HEK293T (cell line): ENCODE measurements around the gene AMOT.

Experiments used
- CTCF ChIA-PET: fragments of 350-600 bp; formaldehyde crosslinking; extraction: SDS; loops from one replicate; lab custom pipeline; 2021; ENCODE audit warnings: antibody characterized with exemption, inconsistent platforms; lab: Yijun Ruan, JAX
- POLR2A ChIA-PET: fragments of 350-600 bp; formaldehyde crosslinking; extraction: SDS; loops from one replicate; lab custom pipeline; 2020; ENCODE audit warnings: antibody characterized with exemption, inconsistent platforms; lab: Yijun Ruan, JAX
- DNase-seq: peaks from one replicate; pipeline ENCODE4 v3.0.0; 2012; ENCODE audit warnings: mixed read lengths; ENCODE audit errors: extremely low spot score
- ARNT ChIP-seq: fragments of 450-650 bp; IDR thresholded peaks from 2 replicates; pipeline ENCODE4 v1.6.1; 2017; ENCODE audit warnings: mild to moderate bottlenecking
- BHLHE40 ChIP-seq: fragments of 450-650 bp; IDR thresholded peaks from 2 replicates; pipeline ENCODE4 v1.6.1; 2016; ENCODE audit warnings: mild to moderate bottlenecking, moderate library complexity, borderline replicate concordance
- CTBP1 ChIP-seq: fragments of 450-650 bp; IDR thresholded peaks from 2 replicates; pipeline ENCODE4 v1.6.1; 2016; ENCODE audit warnings: borderline replicate concordance
- ELF4 ChIP-seq: fragments of 450-650 bp; IDR thresholded peaks from 2 replicates; pipeline ENCODE4 v1.6.1; 2017; ENCODE audit warnings: antibody characterized with exemption
- FOXA1 ChIP-seq: fragments of 450-650 bp; IDR thresholded peaks from 2 replicates; pipeline ENCODE4 v1.6.1; 2016; ENCODE audit warnings: mild to moderate bottlenecking
- FOXK2 ChIP-seq: fragments of 450-650 bp; IDR thresholded peaks from 2 replicates; pipeline ENCODE4 v1.6.1; 2016; ENCODE audit warnings: mild to moderate bottlenecking
- FOXM1 ChIP-seq: fragments of 450-650 bp; IDR thresholded peaks from 2 replicates; pipeline ENCODE4 v1.6.1; 2017; ENCODE audit warnings: mild to moderate bottlenecking, borderline replicate concordance
- HDGF ChIP-seq: fragments of 450-650 bp; IDR thresholded peaks from 2 replicates; pipeline ENCODE4 v1.6.1; 2017; ENCODE audit warnings: antibody characterized with exemption, borderline replicate concordance
- L3MBTL2 ChIP-seq: fragments of 450-650 bp; conservative IDR thresholded peaks from 2 replicates; pipeline ENCODE4 v1.6.1; 2016; ENCODE audit warnings: mild to moderate bottlenecking
- LEF1 ChIP-seq: fragments of 450-650 bp; IDR thresholded peaks from 2 replicates; pipeline ENCODE4 v1.6.1; 2017; ENCODE audit warnings: mild to moderate bottlenecking, borderline replicate concordance
- NFRKB ChIP-seq: fragments of 450-650 bp; IDR thresholded peaks from 2 replicates; pipeline ENCODE4 v1.6.1; 2016; ENCODE audit warnings: mild to moderate bottlenecking, moderate library complexity
- PKNOX1 ChIP-seq: fragments of 450-650 bp; IDR thresholded peaks from 2 replicates; pipeline ENCODE4 v1.6.1; 2016
- SP1 ChIP-seq: fragments of 450-650 bp; IDR thresholded peaks from 2 replicates; pipeline ENCODE4 v1.6.1; 2017
- SUZ12 ChIP-seq: fragments of 450-650 bp; IDR thresholded peaks from 2 replicates; pipeline ENCODE4 v1.6.1; 2016; ENCODE audit warnings: mild to moderate bottlenecking
- TARDBP ChIP-seq: fragments of 450-650 bp; IDR thresholded peaks from 2 replicates; pipeline ENCODE4 v1.6.1; 2016
- ZNF384 ChIP-seq: fragments of 450-650 bp; IDR thresholded peaks from 2 replicates; pipeline ENCODE4 v1.6.1; 2016

AMOT gene

DNA sequence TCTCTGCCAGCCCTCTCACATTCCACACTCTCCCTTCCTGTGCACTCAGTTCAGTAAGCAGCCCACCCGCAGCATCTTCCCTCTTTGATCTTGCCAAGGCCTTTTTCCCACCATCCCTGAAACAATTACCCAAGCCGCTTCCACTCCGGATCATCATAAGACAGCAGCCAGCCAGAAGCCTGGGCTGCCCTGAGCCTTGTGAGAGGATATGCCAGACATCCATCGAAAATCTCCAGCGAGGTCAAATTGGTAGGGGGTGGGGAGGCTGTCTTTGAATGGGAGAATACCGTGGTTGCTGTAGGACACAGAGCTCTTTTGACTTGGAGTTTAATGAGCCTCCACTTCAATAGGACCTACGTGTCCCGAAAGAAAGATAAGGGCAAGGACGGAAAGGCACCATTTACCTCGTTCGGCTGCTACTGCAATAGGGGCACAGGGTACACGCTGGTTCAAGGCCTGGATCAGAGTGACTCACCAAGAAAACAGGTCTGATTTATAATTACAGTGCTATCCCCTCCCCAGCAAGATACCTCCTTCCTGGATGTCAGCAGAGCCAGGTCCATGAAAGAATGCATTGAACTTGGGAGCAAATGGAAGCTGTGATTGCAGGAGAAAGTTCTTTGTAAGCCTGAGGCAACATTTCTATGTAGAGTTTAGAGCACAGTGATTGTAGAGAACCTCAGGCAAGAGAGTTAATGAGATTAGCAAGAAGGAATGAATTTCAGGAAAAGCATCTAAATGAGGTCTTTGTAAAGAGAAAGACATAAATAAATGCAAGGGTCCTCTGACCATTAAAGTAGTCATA, 39.5 kb downstream of the AMOT start:
- TF ChIP-seq TARDBP (no peak), FOXK2 (no peak), FOXA1 (no peak), LEF1 (no peak), BHLHE40 (no peak), SP1 (no peak), HDGF (no peak), CTBP1 (no peak), ELF4 (no peak), PKNOX1 (no peak), ARNT (no peak), L3MBTL2 (no peak), ZNF384 (no peak), SUZ12 (no peak), FOXM1 (no peak), NFRKB (no peak)
- ChIA-PET CTCF (no interaction called here), POLR2A (no interaction called here)
- no peak for DNase-seq

- ChIA-PET POLR2A (no interaction called here), CTCF (interaction anchor here (0.6 kb wide), 1 partner anchor 35 kb away, joined by 3 read pairs; no protein-coding TSS in a partner anchor)
- TF ChIP-seq ELF4 = no peak
- no peak for TF ChIP-seq PKNOX1
- TF ChIP-seq BHLHE40 = no peak
- no peak for TF ChIP-seq ARNT
- TF ChIP-seq NFRKB = no peak
- TF ChIP-seq LEF1 = no peak
- no peak for TF ChIP-seq FOXK2
- TF ChIP-seq CTBP1 = no peak
- no peak for TF ChIP-seq FOXA1
- TF ChIP-seq ZNF384 = no peak
- TF ChIP-seq TARDBP = no peak
- TF ChIP-seq SP1 = no peak
- no peak for TF ChIP-seq FOXM1
- TF ChIP-seq HDGF = no peak
- no peak for DNase-seq
Observed at GRCh38 chrX:112799425-112799824, 41.2 kb downstream of the AMOT start.

DNA sequence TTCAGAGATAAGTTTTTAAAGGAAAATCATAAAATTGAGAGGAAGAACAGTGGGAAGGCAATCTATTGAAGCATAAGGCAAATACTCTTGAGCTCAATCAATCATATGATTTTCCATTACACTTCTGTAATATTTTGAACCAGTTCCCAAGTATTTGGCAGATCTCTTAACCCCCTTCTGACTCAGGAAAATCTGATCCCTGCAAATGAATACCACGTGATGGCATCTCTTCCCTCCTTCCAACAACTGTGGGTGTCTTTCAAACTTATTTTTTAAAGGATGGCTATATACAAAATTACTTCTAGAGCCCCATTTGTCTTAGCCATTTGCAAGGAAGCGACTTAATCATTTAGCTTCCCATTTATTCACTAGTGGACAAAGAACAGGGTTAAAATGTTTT, 41.9 kb downstream of the AMOT start:
- CTCF ChIA-PET = no interaction called here
- TF ChIP-seq NFRKB = no peak
- no peak for TF ChIP-seq FOXM1
- no peak for TF ChIP-seq CTBP1
- no peak for TF ChIP-seq BHLHE40
- no peak for TF ChIP-seq L3MBTL2
- TF ChIP-seq TARDBP = no peak
- no peak for TF ChIP-seq FOXA1
- TF ChIP-seq HDGF = no peak
- TF ChIP-seq ZNF384 = no peak
- no peak for TF ChIP-seq LEF1
- TF ChIP-seq PKNOX1 = no peak
- TF ChIP-seq ARNT = no peak
- TF ChIP-seq SUZ12 = no peak
- no peak for DNase-seq
- POLR2A ChIA-PET = no interaction called here

DNA sequence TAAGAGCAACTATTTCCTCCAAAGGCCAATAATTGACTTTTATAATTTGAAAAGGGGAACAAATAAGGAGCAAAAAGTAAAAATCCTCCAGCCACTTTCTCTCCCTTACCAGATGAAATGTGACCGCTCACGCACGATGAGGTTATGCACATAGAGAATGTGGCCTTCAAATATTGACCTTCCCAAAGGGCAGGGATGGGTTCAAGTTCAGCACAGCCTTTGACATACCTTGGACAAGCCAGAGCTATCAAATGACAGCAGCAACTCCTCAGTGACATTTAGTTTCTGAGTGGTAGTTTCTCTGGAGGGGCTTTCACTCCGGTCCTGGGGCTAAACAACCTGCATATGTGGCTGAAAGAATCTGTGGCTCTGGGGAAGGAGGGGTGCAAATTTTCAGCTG, 50.7 kb downstream of the AMOT start:
- ChIA-PET POLR2A (no interaction called here), CTCF (no interaction called here)
- TF ChIP-seq ZNF384 (no peak), FOXM1 (no peak), FOXA1 (no peak), L3MBTL2 (no peak), TARDBP (no peak), PKNOX1 (no peak), ARNT (no peak), LEF1 (no peak), SP1 (no peak), ELF4 (no peak), CTBP1 (no peak), NFRKB (no peak), HDGF (no peak), FOXK2 (no peak), SUZ12 (no peak)
- DNase-seq = no peak

DNA sequence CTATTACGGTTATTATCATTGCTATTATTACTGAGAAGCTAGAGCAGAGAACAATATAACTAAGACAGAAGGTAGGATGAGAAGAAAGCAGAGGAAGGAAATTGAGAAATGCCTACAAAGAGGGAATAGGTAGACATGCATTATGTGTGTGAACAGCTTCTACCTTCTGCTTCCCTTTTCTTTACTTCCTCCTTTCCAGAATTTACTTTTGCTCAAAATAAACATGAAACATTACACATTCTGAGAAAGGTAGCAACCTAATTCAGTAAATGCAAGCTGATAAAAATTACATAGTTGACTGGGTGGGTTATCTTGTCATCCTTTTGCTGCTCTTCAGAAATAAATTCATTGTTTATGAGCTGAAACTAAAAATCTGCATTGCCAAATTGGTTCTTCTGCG, 54.6 kb downstream of the AMOT start:
- ChIA-PET POLR2A (no interaction called here), CTCF (no interaction called here)
- TF ChIP-seq FOXK2 (no peak), TARDBP (no peak), ELF4 (no peak), L3MBTL2 (no peak), BHLHE40 (no peak), FOXA1 (no peak), PKNOX1 (no peak), ARNT (no peak), HDGF (no peak), FOXM1 (no peak), LEF1 (no peak), NFRKB (no peak), CTBP1 (no peak), ZNF384 (no peak), SUZ12 (no peak)
- DNase-seq = no peak
